HEK293T (cell line): ENCODE results near the gene SYCE3.

Experiments used
- CTCF ChIA-PET: fragments of 350-600 bp; formaldehyde crosslinking; extraction: SDS; loops from one replicate; lab custom pipeline; 2021; ENCODE audit warnings: antibody characterized with exemption, inconsistent platforms; lab: Yijun Ruan, JAX
- POLR2A ChIA-PET: fragments of 350-600 bp; formaldehyde crosslinking; extraction: SDS; loops from one replicate; lab custom pipeline; 2020; ENCODE audit warnings: antibody characterized with exemption, inconsistent platforms; lab: Yijun Ruan, JAX
- DNase-seq: peaks from one replicate; pipeline ENCODE4 v3.0.0; 2012; ENCODE audit warnings: mixed read lengths; ENCODE audit errors: extremely low spot score
- ARNT ChIP-seq: fragments of 450-650 bp; IDR thresholded peaks from 2 replicates; pipeline ENCODE4 v1.6.1; 2017; ENCODE audit warnings: mild to moderate bottlenecking
- BHLHE40 ChIP-seq: fragments of 450-650 bp; IDR thresholded peaks from 2 replicates; pipeline ENCODE4 v1.6.1; 2016; ENCODE audit warnings: mild to moderate bottlenecking, moderate library complexity, borderline replicate concordance
- CTBP1 ChIP-seq: fragments of 450-650 bp; IDR thresholded peaks from 2 replicates; pipeline ENCODE4 v1.6.1; 2016; ENCODE audit warnings: borderline replicate concordance
- ELF4 ChIP-seq: fragments of 450-650 bp; IDR thresholded peaks from 2 replicates; pipeline ENCODE4 v1.6.1; 2017; ENCODE audit warnings: antibody characterized with exemption
- FOXA1 ChIP-seq: fragments of 450-650 bp; IDR thresholded peaks from 2 replicates; pipeline ENCODE4 v1.6.1; 2016; ENCODE audit warnings: mild to moderate bottlenecking
- FOXK2 ChIP-seq: fragments of 450-650 bp; IDR thresholded peaks from 2 replicates; pipeline ENCODE4 v1.6.1; 2016; ENCODE audit warnings: mild to moderate bottlenecking
- FOXM1 ChIP-seq: fragments of 450-650 bp; IDR thresholded peaks from 2 replicates; pipeline ENCODE4 v1.6.1; 2017; ENCODE audit warnings: mild to moderate bottlenecking, borderline replicate concordance
- HDGF ChIP-seq: fragments of 450-650 bp; IDR thresholded peaks from 2 replicates; pipeline ENCODE4 v1.6.1; 2017; ENCODE audit warnings: antibody characterized with exemption, borderline replicate concordance
- L3MBTL2 ChIP-seq: fragments of 450-650 bp; conservative IDR thresholded peaks from 2 replicates; pipeline ENCODE4 v1.6.1; 2016; ENCODE audit warnings: mild to moderate bottlenecking
- LEF1 ChIP-seq: fragments of 450-650 bp; IDR thresholded peaks from 2 replicates; pipeline ENCODE4 v1.6.1; 2017; ENCODE audit warnings: mild to moderate bottlenecking, borderline replicate concordance
- NFRKB ChIP-seq: fragments of 450-650 bp; IDR thresholded peaks from 2 replicates; pipeline ENCODE4 v1.6.1; 2016; ENCODE audit warnings: mild to moderate bottlenecking, moderate library complexity
- SP1 ChIP-seq: fragments of 450-650 bp; IDR thresholded peaks from 2 replicates; pipeline ENCODE4 v1.6.1; 2017
- SUZ12 ChIP-seq: fragments of 450-650 bp; IDR thresholded peaks from 2 replicates; pipeline ENCODE4 v1.6.1; 2016; ENCODE audit warnings: mild to moderate bottlenecking
- TARDBP ChIP-seq: fragments of 450-650 bp; IDR thresholded peaks from 2 replicates; pipeline ENCODE4 v1.6.1; 2016
- ZNF384 ChIP-seq: fragments of 450-650 bp; IDR thresholded peaks from 2 replicates; pipeline ENCODE4 v1.6.1; 2016
- TF ChIP-seq, protein P1 (sequence below): fragments of 450-650 bp; IDR thresholded peaks from 2 replicates; pipeline ENCODE4 v1.6.1; 2016

SYCE3 gene

DNA sequence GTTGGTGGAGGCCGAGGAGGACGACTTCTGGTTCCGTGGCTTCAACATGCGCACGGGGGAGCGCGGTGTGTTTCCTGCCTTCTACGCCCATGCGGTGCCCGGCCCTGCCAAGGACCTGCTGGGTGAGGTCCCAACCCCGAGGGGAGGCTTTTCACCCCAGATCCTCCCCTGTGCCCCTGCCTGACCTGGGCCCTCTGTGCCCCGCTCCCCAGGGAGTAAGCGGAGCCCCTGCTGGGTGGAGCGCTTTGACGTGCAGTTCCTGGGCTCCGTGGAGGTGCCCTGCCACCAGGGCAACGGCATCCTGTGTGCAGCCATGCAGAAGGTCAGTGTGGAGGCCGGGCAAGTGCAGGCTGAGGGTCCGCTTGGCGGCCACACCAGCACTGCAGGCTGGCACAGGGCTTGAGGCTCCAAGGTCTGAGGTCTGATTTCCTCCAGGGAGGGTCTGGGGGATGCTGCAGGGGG, 42.9 kb upstream of the SYCE3 start:
- ChIA-PET POLR2A (no interaction called here), CTCF (interaction anchor here (1.4 kb wide), 1 partner anchor 16 kb away, joined by 6 read pairs; no protein-coding TSS in a partner anchor)
- TF ChIP-seq FOXK2 (no peak), FOXA1 (no peak)
- no peak for DNase-seq

- TF ChIP-seq HDGF (no peak), SUZ12 (no peak), FOXK2 (no peak), FOXM1 (no peak)
- CTCF ChIA-PET: no interaction called here
- DNase-seq: no peak
- POLR2A ChIA-PET: no interaction called here
Measured at GRCh38 chr22:50605002-50605612, 42.4 kb upstream of the SYCE3 start.

DNA sequence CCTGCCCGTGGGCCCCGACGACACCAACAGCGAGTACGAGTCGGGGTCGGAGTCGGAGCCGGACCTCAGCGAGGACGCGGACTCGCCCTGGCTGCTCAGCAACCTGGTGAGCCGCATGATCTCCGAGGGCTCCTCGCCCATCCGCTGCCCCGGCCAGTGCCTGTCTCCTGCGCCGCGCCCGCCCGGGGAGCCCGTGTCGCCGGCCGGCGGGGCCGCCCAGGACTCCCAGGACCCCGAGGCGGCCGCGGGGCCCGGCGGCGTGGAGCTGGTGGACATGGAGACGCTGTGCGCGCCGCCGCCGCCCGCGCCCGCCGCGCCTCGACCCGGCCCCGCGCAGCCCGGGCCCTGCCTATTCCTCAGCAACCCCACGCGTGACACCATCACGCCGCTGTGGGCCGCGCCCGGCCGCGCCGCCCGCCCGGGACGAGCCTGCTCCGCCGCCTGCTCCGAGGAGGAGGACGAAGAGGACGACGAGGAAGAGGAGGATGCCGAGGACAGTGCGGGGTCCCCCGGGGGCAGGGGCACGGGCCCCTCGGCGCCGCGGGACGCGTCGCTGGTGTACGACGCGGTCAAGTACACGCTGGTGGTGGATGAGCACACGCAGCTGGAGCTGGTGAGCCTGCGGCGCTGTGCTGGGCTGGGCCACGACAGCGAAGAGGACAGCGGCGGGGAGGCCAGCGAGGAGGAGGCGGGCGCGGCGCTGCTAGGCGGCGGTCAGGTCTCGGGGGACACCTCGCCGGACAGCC, 41.7 kb upstream of the SYCE3 start:
- ChIA-PET POLR2A (no interaction called here), CTCF (interaction anchor here (0.5 kb wide), 1 partner anchor 16 kb away, joined by 3 read pairs; no protein-coding TSS in a partner anchor)
- TF ChIP-seq, protein P1, sequence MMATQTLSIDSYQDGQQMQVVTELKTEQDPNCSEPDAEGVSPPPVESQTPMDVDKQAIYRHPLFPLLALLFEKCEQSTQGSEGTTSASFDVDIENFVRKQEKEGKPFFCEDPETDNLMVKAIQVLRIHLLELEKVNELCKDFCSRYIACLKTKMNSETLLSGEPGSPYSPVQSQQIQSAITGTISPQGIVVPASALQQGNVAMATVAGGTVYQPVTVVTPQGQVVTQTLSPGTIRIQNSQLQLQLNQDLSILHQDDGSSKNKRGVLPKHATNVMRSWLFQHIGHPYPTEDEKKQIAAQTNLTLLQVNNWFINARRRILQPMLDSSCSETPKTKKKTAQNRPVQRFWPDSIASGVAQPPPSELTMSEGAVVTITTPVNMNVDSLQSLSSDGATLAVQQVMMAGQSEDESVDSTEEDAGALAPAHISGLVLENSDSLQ: no peak
- no peak for TF ChIP-seq SP1
- no peak for TF ChIP-seq BHLHE40
- no peak for TF ChIP-seq SUZ12
- no peak for TF ChIP-seq L3MBTL2
- TF ChIP-seq LEF1: no peak
- TF ChIP-seq HDGF: no peak
- no peak for TF ChIP-seq ZNF384
- no peak for TF ChIP-seq TARDBP
- TF ChIP-seq ARNT: no peak
- TF ChIP-seq FOXA1: no peak
- no peak for TF ChIP-seq FOXM1
- TF ChIP-seq NFRKB: no peak
- no peak for TF ChIP-seq ELF4
- DNase-seq: no peak

DNA sequence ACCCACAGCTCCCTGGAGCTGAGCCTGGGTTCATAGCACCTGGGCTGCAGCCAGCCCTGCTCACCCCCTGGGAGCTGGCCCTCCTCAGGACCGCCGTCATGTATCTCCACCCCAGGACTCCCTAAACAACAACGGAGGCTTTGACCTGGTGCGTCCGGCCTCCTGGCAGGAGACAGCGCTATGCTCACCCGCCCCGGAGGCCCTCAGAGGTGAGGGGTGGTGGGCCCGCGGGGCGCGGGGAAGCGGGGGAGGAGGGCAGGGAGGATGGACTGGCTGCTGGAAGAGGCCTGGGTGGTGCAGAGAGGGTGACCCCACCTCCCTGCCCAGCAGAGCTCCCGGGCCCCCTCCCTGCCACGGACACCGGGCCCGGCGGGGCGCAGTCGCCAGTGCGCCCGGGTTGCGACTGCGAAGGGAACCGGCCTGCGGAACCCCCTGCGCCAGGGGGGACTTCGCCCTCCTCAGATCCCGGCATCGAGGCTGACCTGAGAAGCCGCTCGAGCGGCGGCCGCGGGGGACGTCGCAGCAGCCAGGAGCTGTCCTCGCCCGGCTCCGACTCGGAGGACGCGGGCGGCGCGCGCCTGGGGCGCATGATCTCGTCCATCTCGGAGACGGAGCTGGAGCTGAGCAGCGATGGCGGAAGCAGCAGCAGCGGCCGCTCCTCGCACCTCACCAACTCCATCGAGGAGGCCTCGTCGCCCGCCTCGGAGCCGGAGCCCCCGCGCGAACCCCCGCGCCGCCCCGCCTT, 41.0 kb upstream of the SYCE3 start:
- CTCF ChIA-PET: interaction anchor here (0.5 kb wide), 1 partner anchor 17 kb away, joined by 3 read pairs; no protein-coding TSS in a partner anchor
- no peak for DNase-seq
- no peak for TF ChIP-seq CTBP1
- no peak for TF ChIP-seq L3MBTL2
- POLR2A ChIA-PET: no interaction called here

DNA sequence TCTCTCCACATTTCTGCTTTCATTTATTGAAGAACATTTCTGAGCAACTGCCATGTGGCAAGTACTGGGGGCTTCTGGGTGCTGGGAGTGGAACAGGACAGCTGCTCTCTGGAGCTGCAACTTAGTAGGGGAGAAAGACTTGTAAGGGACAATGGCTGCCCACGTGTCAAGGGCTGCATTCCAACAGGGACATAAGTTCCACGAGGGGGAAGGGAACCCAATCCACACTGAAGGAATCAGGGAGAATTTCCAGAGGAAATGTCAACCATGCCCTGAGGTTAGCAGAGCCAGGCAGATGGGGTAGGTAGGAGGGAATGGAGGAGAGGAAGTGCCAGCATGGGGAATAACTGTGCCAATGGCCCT, 39.6 kb upstream of the SYCE3 start:
- no peak for DNase-seq
- TF ChIP-seq ELF4: no peak
- TF ChIP-seq, protein P1: no peak
- no peak for TF ChIP-seq TARDBP
- TF ChIP-seq NFRKB: no peak
- no peak for TF ChIP-seq LEF1
- no peak for TF ChIP-seq BHLHE40
- no peak for TF ChIP-seq ZNF384
- TF ChIP-seq FOXK2: no peak
- no peak for TF ChIP-seq ARNT
- no peak for TF ChIP-seq L3MBTL2
- TF ChIP-seq FOXA1: no peak
- TF ChIP-seq FOXM1: no peak
- TF ChIP-seq SP1: no peak
- no peak for TF ChIP-seq SUZ12
- ChIA-PET POLR2A (interaction anchor here (0.8 to 1.6 kb wide), 6 partner anchors 7 to 77 kb away, joined by 3 to 8 read pairs (median 4); partner anchors contain the start of genes CHKB, SCO2 and SYCE3), CTCF (no interaction called here)

- ChIA-PET POLR2A (interaction anchor here (0.7 to 1.6 kb wide), 8 partner anchors 8 to 94 kb away, joined by 3 to 8 read pairs (median 4); partner anchors contain the start of genes CHKB, CPT1B, LMF2 and SCO2), CTCF (no interaction called here)
- TF ChIP-seq ZNF384: no peak
- TF ChIP-seq HDGF: no peak
- no peak for TF ChIP-seq NFRKB
- TF ChIP-seq FOXM1: no peak
- no peak for TF ChIP-seq LEF1
- DNase-seq: no peak
Measured at GRCh38 chr22:50601669-50602337, 39.1 kb upstream of the SYCE3 start.
